H54 (cell line): ENCODE data around the gene B3GAT3.

Experiments
- DNase-seq: peaks from one replicate; pipeline ENCODE4 v3.0.0; 2011; ENCODE audit warnings: low spot score, mixed read lengths; ENCODE audit not compliant: insufficient read length
- FAIRE-seq: peaks from 3 replicates; lab custom pipeline; 2011; peaks lifted over from hg19 to GRCh38; lab: Jason Lieb, UNC
- POLR2A ChIP-seq: IDR thresholded peaks from 2 replicates; pipeline ENCODE4 v1.6.1; 2011; ENCODE audit warnings: low read depth, mild to moderate bottlenecking, low read length

B3GAT3 gene

GRCh38 chr11:62614275-62614674, 7.5 kb downstream of the B3GAT3 start:
- peak; percentile 53 for DNase-seq
- no peak for TF ChIP-seq POLR2A
- FAIRE-seq, result no peak

- DNase-seq (no peak), FAIRE-seq (no peak)
- TF ChIP-seq POLR2A, result no peak
Measured at GRCh38 chr11:62613291-62613778, 8.5 kb downstream of the B3GAT3 start.

- DNase-seq, result peak; percentile 89
- TF ChIP-seq POLR2A, result peak; percentile 57
- no peak for FAIRE-seq
Measured at GRCh38 chr11:62612366-62613290, 9.2 kb downstream of the B3GAT3 start, which contains the start of the genes EML3 and ROM1. Gene EML3, minus strand, starts transcription at chr11:62612775. Its CDS starts 318 bp downstream, at chr11:62612457. Gene ROM1, plus strand, starts transcription at chr11:62613257. Its CDS starts 25 bp downstream, at chr11:62613282.

- TF ChIP-seq POLR2A, result peak; percentile 55; the same call in 1 of the 2 replicates
- DNase-seq, result peak; percentile 53
- FAIRE-seq, result no peak
Measured at GRCh38 chr11:62611705-62612365, 10.0 kb downstream of the B3GAT3 start.

- TF ChIP-seq POLR2A, result no peak
- no peak for FAIRE-seq
- DNase-seq, result no peak
Measured at GRCh38 chr11:62610814-62611704, 10.7 kb downstream of the B3GAT3 start.

GRCh38 chr11:62610403-62610802, 11.4 kb downstream of the B3GAT3 start:
- FAIRE-seq (no peak), DNase-seq (no peak)
- TF ChIP-seq POLR2A, result no peak

- FAIRE-seq (no peak), DNase-seq (no peak)
- TF ChIP-seq POLR2A, result no peak
Measured at GRCh38 chr11:62608776-62609175, 13.0 kb downstream of the B3GAT3 start.

- no peak for FAIRE-seq
- DNase-seq, result no peak
- no peak for TF ChIP-seq POLR2A
Measured at GRCh38 chr11:62607714-62608113, 14.1 kb downstream of the B3GAT3 start.

- DNase-seq, result no peak
- no peak for TF ChIP-seq POLR2A
- no peak for FAIRE-seq
Measured at GRCh38 chr11:62605902-62606301, 15.9 kb downstream of the B3GAT3 start.

- no peak for TF ChIP-seq POLR2A
- DNase-seq (no peak), FAIRE-seq (no peak)
Measured at GRCh38 chr11:62605467-62605866, 16.3 kb downstream of the B3GAT3 start.

- no peak for TF ChIP-seq POLR2A
- FAIRE-seq (no peak), DNase-seq (no peak)
Measured at GRCh38 chr11:62604460-62605120, 17.2 kb downstream of the B3GAT3 start.

GRCh38 chr11:62603776-62604299, 17.9 kb downstream of the B3GAT3 start:
- no peak for TF ChIP-seq POLR2A
- FAIRE-seq (no peak), DNase-seq (no peak)
